Cortex of kidney (tissue), 1 donor: ENCODE measurements around the gene NMU.
A peak's percentile ranks its signal among the peaks of the same experiment; 100 is the strongest.
"Not testable (repeated sequence)": the region's sequence is repeated elsewhere in the genome, so short reads cannot be mapped to it uniquely, and the experiment has no call there.

ENCODE experiments used
- DNase-seq: peaks from one replicate; lab custom pipeline; 2025; lab: John Stamatoyannopoulos, UW

NMU gene

DNA sequence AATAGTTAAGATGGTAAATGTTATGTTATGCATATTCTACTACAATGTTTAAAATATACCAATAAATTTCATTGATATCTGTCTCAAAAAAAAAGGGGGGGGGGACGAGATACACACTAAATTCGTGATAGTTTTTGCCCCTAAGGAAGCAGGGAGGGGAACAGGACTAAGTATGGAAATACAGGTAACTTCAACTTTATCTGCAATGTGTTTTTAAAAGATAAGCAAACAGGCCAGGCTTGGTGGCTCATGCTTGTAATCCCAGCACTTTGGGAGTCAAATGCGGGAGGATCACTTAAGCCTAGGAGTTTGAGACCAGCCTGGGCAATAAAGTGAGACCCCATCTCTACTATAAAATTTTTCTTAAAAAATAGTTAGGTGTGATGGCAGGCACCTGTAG is 76.0 kb downstream of the NMU start:
- no peak for DNase-seq

DNA sequence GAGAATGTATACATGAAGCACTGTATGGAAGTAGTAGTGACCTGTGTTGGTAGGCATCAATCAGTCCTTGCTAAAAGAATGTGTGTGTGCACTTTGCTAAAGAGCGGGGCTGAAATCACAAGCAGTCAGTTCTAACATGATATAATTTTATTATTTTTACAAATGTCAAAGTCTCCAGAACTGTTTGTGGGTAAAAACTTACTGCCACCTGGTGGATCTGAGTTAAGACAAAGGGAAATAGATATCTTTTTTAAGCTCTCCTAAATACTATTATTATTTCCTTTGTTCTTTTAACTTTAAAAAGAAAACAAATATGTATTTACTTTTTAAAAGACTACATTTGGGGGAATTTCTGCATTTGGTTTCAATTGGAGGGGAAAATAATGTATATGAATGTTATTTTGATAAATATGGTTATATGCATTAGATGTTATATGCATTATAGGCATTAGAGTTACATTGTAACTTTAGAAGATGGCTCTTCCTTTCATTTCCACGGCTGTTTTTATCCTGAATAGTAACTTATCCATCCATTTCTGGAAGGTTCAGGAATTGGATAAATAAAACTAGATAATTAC is 81.6 kb downstream of the NMU start:
- DNase-seq = no peak

DNA sequence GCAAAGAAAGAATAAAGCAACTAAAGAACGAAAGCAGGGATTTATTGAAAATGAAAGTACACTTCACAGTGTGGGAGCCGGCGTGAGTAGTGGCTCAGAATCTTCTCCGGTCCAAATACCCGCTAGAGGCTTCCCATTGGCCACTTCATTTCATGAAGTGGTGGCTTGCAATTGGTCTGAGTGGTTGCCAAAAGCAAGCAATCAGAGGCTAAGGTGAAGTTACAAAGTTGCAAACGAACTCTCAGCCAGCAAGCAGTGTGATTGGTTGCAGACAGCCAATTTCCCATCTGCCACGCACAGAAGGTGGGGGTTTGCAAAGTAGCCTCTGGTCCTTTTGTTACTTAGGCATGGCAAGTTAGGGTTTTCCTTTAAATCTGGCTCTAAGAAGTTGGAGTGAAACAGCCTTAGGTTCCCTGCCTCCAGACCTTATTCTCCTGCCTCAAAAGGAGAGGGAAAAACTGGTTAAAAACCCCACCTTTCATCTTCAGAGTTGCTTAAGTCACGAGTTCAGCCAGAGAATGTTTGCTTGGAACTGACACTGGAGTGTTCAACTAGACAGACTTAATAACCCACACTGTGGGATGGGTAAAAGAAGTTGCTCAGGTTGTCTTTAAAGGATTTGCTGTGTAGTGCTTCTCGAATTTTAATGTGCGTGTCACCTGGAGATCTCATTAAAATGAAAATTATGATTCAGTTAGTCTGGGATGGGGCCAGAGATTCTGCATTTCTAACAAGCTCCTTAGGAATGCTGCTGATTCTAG is 82.5 kb downstream of the NMU start:
- DNase-seq = no peak

DNA sequence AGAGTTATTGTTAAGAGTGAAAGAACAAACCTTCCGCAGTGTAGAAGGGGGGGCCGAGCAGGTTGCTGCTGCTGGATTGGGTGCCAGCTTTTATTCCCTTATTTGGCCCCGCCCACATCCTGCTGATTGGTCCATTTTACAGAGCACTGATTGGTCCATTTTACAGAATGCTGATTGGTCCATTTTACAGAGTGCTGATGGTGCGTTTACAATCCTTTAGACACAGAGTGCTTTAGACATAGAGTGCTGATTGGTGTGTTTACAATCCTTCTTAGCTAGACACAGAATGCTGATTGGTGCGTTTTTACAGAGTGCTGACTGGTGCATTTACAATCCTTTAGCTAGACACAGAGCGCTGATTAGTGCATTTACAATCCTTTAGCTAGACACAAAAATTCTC is 84.1 kb downstream of the NMU start:
- DNase-seq = not testable (repeated sequence)

DNA sequence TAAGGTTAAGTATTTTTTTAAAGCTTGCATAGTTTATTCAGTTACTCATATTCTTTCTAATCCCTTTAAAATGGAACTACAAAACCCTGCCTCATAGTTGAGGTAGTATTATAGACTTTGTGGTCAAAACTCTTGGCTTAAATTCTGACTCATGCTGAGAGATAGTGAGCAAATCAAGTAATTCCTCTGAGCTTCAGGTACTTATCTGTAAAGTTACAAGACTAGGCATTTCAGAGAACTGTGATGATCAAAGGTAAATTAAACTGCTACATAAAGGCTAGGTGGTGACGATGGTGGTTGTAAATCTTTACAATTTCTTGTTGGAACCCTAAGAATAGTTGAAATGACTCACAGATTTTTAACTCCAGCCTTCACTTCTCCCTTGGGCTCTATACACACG is 86.2 kb downstream of the NMU start:
- no peak for DNase-seq

DNA sequence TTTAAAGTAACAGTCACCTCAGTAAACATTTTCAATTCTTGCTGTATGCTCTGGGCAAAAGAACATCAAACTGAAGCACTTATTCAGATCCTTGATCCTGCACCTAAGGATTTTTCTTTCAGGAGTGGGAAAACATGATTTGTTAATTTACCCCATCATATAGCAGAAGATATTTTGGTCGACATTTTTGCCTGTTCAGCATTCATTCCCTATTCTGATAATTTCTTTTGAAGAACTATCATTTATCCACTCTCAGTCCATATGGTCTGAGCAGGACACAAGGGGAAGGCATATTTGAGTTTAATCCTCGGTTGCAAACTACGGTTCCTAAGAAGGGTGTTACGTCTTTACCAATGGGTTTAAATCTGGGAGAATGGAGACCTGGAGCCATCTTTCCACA is 88.2 kb downstream of the NMU start:
- no peak for DNase-seq

DNA sequence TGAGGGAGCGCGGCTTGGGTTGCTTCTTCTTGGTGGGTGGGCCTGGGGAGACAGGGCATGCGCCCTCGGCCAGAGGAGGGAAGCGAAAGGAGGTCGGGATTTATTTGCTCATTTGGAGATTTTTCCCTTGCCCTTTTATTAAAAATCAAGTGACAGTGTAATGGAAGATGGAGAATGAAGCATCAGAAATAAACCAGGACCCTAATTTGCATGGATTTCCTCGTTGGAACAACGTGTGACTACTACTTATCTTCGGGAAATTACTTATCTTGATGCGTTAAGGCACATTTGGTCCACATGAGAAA is 88.7 kb downstream of the NMU start:
- DNase-seq = no peak

DNA sequence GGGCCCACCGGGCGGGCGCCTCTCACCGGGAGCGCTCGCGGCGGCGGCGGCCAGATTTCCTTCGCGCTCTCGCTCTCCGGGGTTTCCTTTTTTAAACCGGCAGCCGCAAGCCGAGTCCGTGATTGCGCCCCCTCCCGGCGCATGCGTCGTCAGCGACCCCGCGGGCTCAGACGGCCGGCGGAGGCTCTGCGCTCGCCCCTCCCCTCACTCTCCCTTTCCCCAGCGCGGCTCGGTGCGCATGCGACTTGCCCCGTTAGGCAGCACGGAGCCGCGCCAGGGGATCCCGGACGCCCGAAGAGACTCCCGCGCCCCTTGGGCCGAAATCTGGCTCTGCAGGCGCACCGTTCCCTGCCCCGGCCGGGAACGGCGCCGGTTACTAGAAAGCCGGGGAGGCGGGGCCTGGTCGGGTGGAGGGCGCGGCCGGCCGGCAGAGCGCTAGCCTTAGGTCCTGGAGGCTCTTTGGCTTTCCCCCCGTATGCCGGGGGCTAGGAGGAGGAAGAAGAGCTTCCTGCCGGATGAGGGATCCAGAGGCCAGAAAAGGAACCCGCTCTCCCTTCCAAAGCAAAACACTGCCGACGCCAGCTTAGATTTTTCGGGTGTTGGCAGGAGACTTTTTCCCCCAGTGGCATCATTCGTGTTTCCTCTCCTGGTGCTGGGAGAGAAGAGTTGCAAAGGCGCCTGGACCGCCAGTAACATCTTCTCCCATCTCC is 89.2 kb downstream of the NMU start, which contains the start of gene CLOCK:
Gene CLOCK, minus strand, starts transcription at position 154 of the 710 bp plus-strand sequence. CDS start 64,124 bp downstream, outside the sequence.
- DNase-seq = peak; percentile 52

DNA sequence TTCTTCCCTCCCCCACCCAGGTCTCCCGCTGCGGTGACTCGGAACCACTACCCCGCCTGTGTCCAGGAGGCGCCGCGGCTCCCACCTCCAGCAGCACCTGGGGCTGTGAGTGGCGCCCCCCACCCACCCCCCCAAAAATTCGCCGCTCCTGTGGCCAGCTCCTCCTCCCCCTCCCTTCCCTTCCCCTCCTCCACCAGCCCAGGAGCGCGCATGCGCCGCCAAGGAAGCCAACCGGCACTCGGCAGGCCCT is 89.7 kb downstream of the NMU start:
- no peak for DNase-seq

DNA sequence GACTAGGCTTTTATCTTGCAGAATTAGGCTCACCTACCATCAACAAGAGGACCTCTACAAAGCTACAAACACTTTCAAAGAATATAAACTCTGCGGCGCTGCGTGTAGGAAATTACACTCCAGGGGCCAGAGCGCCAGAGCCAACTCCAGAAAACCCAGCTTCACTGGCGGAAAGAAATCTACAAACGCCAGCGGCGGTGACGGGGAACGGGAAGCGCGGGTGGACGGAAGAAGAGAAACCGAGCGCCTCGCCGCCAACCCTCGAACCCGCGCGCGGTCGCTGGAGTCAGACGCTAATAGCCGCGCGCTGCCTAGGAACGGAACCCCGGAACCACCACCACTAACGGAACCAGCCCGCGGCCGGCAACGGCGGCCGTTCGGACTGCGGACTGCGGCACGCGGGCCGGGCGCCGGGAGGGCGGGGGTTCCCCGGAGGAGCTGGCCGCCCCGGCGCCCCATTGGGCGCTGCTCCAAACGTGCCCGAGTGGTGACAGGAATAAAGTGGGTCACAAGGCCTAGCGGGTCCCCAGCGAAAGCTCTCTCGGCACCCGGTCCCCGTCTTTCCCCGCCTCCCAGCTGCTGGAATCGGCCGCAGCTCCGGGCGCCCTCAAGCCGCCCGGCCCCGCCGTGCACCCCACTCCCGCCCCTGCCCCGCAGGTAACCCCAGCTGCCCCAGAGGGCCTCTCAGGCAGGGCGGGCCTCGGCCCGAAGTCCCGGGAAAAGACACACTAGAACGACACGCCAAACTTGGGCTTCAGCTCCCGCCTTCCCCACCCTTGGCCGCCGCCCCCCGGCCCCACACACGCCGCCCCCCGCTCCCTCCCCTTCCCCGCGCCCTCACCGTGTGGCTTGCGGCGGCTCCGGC is 90.2 kb downstream of the NMU start:
- peak; percentile 14 for DNase-seq
